ENCODE measurements around the gene SKI. TPM values are rescaled to one million over a fixed set of nuclear protein-coding genes. Genes with fewer than 3 reads are reported as not detected.
"Not testable (repeated sequence)": the region's sequence is repeated elsewhere in the genome, so short reads cannot be mapped to it uniquely, and the experiment has no call there.

The SKI gene
- total RNA-seq, 1 experiment from 2014 or later: 28.3 TPM

DNA sequence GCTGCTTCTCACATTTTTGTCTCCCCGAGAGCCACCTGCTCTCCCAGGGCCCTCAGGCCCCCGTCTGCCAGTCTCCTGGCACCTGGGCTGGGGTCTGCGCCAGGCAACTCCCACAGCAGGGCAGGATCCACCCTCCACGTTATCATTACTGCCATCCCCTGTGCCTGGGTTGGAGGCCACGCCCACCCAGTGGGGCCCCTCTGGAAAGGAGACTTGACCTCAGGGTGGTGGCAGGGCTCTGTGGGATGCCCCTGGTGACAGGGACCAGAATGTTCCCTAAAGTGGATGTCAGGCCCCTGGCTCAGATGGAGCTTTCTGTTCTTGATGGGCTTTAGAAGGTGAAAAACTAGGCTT is 66.6 kb downstream of the SKI start:
- Histone ChIP-seq H3K9ac (ENCODE audit: low read length) (no peak overlapping the region), H2AFZ (ENCODE audit: low read length) (no peak overlapping the region), H3K27me3 (ENCODE audit: low read length) (no peaks in the 10 kb centered on the region), H3K4me1 (ENCODE audit: insufficient read depth, low read length) (no peaks in the 10 kb centered on the region), H3K27ac (ENCODE audit: low read length) (no peak overlapping the region), H3K9me3 (ENCODE audit: low read length) (no peaks in the 10 kb centered on the region), H3F3A (ENCODE audit: low read length, unreplicated experiment) (no peaks in the 10 kb centered on the region), H3K79me2 (ENCODE audit: low read length) (peaks cover 100% of the 10 kb centered on the region), H3K4me2 (ENCODE audit: low read length) (no peak overlapping the region), H3K9me2 (replicated peaks; ENCODE audit: low read length) (no peaks in the 10 kb centered on the region), H4K20me1 (ENCODE audit: low read length) (peaks cover 57% of the 10 kb centered on the region), H3K36me3 (ENCODE audit: low read depth, low read length) (no peaks in the 10 kb centered on the region), H3K4me3 (ENCODE audit: low read length) (no peak overlapping the region)
- DNase-seq (no peak), ATAC-seq (no peak)
- ChIA-PET CTCF (no interaction called here), POLR2A (ENCODE audit: unreplicated experiment) (no interaction called here)
- no peak for TF ChIP-seq EZH2 (IDR thresholded peaks at IDR 0.05; ENCODE audit: low read length, unreplicated experiment)
- TF ChIP-seq, protein P1, sequence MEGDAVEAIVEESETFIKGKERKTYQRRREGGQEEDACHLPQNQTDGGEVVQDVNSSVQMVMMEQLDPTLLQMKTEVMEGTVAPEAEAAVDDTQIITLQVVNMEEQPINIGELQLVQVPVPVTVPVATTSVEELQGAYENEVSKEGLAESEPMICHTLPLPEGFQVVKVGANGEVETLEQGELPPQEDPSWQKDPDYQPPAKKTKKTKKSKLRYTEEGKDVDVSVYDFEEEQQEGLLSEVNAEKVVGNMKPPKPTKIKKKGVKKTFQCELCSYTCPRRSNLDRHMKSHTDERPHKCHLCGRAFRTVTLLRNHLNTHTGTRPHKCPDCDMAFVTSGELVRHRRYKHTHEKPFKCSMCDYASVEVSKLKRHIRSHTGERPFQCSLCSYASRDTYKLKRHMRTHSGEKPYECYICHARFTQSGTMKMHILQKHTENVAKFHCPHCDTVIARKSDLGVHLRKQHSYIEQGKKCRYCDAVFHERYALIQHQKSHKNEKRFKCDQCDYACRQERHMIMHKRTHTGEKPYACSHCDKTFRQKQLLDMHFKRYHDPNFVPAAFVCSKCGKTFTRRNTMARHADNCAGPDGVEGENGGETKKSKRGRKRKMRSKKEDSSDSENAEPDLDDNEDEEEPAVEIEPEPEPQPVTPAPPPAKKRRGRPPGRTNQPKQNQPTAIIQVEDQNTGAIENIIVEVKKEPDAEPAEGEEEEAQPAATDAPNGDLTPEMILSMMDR (conservative IDR thresholded peaks at IDR 0.05; ENCODE audit: low read depth, low read length): no peak
- TF ChIP-seq EZH2phosphoT487 (IDR thresholded peaks at IDR 0.05; ENCODE audit: borderline replicate concordance, low read length): no peak
- BruUV-seq (replicated peaks): no TSS peak
- intact Hi-C loops (cut with micrococcal nuclease): no loop called here

DNA sequence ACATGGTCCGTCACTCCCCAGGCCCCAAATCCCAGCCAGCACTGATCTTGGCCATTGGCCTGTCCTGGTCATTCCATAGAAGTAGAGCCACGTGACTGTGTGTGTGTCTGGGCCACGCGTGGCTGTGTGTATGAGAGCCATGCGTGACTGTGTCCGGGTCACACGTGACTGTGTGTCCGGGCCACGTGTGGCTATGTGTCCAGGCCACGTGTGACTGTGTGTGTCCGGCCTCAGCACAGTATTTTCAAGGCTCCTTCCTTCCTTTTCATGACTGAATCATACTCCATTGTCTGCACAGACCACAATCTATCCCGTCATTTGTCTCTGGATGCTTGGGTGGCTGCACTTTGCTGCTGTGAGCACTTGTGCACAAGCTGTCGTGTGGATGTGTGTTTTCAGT is 67.4 kb downstream of the SKI start:
- H3K4me2 ChIP-seq (ENCODE audit: low read length): no peak overlapping the region
- no peak overlapping the region for H3K27ac ChIP-seq (ENCODE audit: low read length)
- BruUV-seq (replicated peaks): no TSS peak
- peaks cover 100% of the 10 kb centered on the region for H3K79me2 ChIP-seq (ENCODE audit: low read length)
- no peak for ATAC-seq
- TF ChIP-seq EZH2 (IDR thresholded peaks at IDR 0.05; ENCODE audit: low read length, unreplicated experiment) (no peak), EZH2phosphoT487 (IDR thresholded peaks at IDR 0.05; ENCODE audit: borderline replicate concordance, low read length) (no peak)
- TF ChIP-seq, protein P1 (conservative IDR thresholded peaks at IDR 0.05; ENCODE audit: low read depth, low read length): no peak
- H4K20me1 ChIP-seq (ENCODE audit: low read length): peaks cover 58% of the 10 kb centered on the region
- H3K27me3 ChIP-seq (ENCODE audit: low read length): no peaks in the 10 kb centered on the region
- no peaks in the 10 kb centered on the region for H3K9me2 ChIP-seq (replicated peaks; ENCODE audit: low read length)
- no peak for DNase-seq
- intact Hi-C loops (cut with micrococcal nuclease): no loop called here
- CTCF ChIA-PET: no interaction called here
- no peak overlapping the region for H3K4me3 ChIP-seq (ENCODE audit: low read length)
- H3K9me3 ChIP-seq (ENCODE audit: low read length): no peaks in the 10 kb centered on the region
- POLR2A ChIA-PET (ENCODE audit: unreplicated experiment): no interaction called here
- no peaks in the 10 kb centered on the region for H3K4me1 ChIP-seq (ENCODE audit: insufficient read depth, low read length)
- no peak overlapping the region for H2AFZ ChIP-seq (ENCODE audit: low read length)
- no peaks in the 10 kb centered on the region for H3K36me3 ChIP-seq (ENCODE audit: low read depth, low read length)
- H3F3A ChIP-seq (ENCODE audit: low read length, unreplicated experiment): no peaks in the 10 kb centered on the region
- no peak overlapping the region for H3K9ac ChIP-seq (ENCODE audit: low read length)

DNA sequence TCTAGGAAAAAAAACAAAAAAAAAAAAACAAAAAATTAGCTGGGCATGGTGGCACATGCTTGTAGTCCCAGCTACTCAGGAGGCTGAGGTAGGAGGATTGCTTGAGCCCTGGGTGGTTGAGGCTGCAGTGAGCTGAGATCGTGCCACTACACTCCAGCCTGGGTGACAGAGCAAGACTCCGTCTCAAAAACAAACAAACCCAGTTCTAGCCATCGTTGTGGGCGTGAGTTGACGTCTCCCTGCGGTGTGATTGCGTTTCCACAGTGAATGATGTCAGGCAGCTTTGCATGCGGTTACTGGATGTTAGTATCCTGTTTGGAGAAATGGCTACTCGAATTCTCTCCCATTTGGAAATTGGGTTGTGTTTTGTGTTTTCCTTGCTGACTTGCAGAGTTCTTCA is 68.1 kb downstream of the SKI start:
- H3K9ac ChIP-seq (ENCODE audit: low read length); BruUV-seq (replicated peaks); H3K4me1 ChIP-seq (ENCODE audit: insufficient read depth, low read length); H3K4me3 ChIP-seq (ENCODE audit: low read length); H3F3A ChIP-seq (ENCODE audit: low read length, unreplicated experiment); H3K9me3 ChIP-seq (ENCODE audit: low read length); DNase-seq; POLR2A ChIA-PET (ENCODE audit: unreplicated experiment); H3K27ac ChIP-seq (ENCODE audit: low read length); H3K27me3 ChIP-seq (ENCODE audit: low read length); H3K36me3 ChIP-seq (ENCODE audit: low read depth, low read length); H2AFZ ChIP-seq (ENCODE audit: low read length); CTCF ChIA-PET; ATAC-seq; H3K9me2 ChIP-seq (replicated peaks; ENCODE audit: low read length); H3K4me2 ChIP-seq (ENCODE audit: low read length); intact Hi-C loops (cut with micrococcal nuclease): not testable (repeated sequence)
- Histone ChIP-seq H3K79me2 (ENCODE audit: low read length) (peaks cover 100% of the 10 kb centered on the region), H4K20me1 (ENCODE audit: low read length) (peaks cover 52% of the 10 kb centered on the region)
